ENCODE data around the gene HMGB1.
"Not testable (repeated sequence)": the region's sequence is repeated elsewhere in the genome, so short reads cannot be mapped to it uniquely, and the experiment has no call there.

The HMGB1 gene

DNA sequence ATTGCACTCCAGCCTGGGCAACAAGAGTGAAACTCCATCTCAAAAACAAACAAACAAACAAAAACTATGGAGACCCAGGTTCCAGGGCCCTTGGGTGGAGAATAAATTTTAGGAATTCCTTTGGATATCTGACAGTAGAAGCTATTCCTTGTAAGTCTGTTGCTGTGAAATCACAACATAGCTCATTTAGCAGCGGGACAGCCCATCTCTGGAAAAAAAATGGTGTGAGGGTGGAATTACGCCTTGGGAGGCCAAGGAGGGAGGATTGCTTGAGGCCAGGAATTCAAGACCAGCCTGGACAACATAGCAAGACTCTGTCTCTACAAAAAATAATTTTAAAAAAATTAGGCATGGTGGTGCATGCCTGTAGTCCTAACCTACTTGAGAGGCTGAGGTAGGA, 15.7 kb downstream of the HMGB1 start:
- POLR2A ChIA-PET: no interaction called here
- no peak for DNase-seq (ENCODE audit: extremely low spot score)
- CTCF ChIA-PET: interaction anchor here (1.1 to 1.7 kb wide), 2 partner anchors 26 to 319 kb away, joined by 3 to 4 read pairs; no protein-coding TSS in a partner anchor
- TF ChIP-seq, protein P1, sequence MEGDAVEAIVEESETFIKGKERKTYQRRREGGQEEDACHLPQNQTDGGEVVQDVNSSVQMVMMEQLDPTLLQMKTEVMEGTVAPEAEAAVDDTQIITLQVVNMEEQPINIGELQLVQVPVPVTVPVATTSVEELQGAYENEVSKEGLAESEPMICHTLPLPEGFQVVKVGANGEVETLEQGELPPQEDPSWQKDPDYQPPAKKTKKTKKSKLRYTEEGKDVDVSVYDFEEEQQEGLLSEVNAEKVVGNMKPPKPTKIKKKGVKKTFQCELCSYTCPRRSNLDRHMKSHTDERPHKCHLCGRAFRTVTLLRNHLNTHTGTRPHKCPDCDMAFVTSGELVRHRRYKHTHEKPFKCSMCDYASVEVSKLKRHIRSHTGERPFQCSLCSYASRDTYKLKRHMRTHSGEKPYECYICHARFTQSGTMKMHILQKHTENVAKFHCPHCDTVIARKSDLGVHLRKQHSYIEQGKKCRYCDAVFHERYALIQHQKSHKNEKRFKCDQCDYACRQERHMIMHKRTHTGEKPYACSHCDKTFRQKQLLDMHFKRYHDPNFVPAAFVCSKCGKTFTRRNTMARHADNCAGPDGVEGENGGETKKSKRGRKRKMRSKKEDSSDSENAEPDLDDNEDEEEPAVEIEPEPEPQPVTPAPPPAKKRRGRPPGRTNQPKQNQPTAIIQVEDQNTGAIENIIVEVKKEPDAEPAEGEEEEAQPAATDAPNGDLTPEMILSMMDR (IDR thresholded peaks at IDR 0.05; ENCODE audit: control extremely low read depth, extremely low read depth, low read depth, missing control alignments): no peak

DNA sequence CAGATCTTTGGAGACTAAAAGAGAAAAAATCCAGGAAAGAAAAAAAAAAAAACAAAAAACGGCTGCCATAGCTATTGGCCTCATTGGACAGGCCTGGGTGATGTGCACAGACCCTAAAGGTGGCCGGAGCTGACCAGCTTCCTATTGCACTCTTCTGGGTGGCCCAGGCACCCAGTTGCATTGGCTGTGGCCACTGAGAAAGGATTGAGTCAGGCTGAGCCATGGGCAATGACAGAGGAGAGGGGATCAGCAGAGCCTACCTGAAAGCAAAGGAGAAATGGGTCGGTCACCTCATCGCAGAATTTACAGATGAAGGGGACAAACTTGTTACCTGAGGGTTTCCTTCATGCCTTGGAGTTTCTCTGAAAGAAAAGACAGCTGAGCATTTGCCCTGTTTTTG, 17.3 kb downstream of the HMGB1 start:
- no peak for DNase-seq (ENCODE audit: extremely low spot score)
- ChIA-PET POLR2A (no interaction called here), CTCF (interaction anchor here (0.8 to 1.3 kb wide), 5 partner anchors 9 to 317 kb away, joined by 3 to 4 read pairs (median 3); no protein-coding TSS in a partner anchor)
- TF ChIP-seq, protein P1 (IDR thresholded peaks at IDR 0.05; ENCODE audit: control extremely low read depth, extremely low read depth, low read depth, missing control alignments): no peak

DNA sequence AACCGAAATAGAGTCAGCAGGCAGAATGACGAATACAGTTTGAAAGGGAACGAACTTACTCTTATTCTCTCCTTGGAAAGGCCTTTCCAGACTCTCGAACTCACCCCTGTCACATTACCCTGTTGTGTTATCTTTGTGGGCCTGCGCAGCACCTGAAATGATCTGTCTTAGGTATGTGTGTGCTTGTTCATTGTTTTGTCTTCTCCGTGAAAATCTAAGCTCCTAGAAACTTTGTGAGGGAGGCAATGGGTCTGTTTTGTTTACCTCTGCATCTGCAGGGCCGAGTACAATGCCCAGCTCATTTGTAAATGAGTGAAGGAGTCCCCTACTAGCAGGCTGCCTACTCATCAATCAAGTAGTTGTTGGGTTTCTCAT, 19.6 kb downstream of the HMGB1 start:
- ChIA-PET CTCF (interaction anchor here (1.0 to 1.5 kb wide), 4 partner anchors 9 to 38 kb away, joined by 3 to 8 read pairs (median 4); no protein-coding TSS in a partner anchor), POLR2A (interaction anchor here (1.4 kb wide), 1 partner anchor 24 kb away, joined by 3 read pairs; the partner anchor contains the start of gene UBE2L5)
- TF ChIP-seq, protein P1 (IDR thresholded peaks at IDR 0.05; ENCODE audit: control extremely low read depth, extremely low read depth, low read depth, missing control alignments): no peak
- peak; percentile 38 for DNase-seq (ENCODE audit: extremely low spot score)

GRCh38 chr13:30443957-30444404, 21.8 kb downstream of the HMGB1 start:
- peak; percentile 57 for DNase-seq (ENCODE audit: extremely low spot score)
- TF ChIP-seq, protein P1 (IDR thresholded peaks at IDR 0.05; ENCODE audit: control extremely low read depth, extremely low read depth, low read depth, missing control alignments): no peak
- CTCF ChIA-PET: interaction anchor here (0.9 to 5.6 kb wide), 5 partner anchors 11 to 127 kb away, joined by 3 to 34 read pairs (median 4); no protein-coding TSS in a partner anchor
- POLR2A ChIA-PET: interaction anchor here (1.0 to 1.1 kb wide), 2 partner anchors 12 to 22 kb away, joined by 3 to 5 read pairs; partner anchors contain the start of gene UBE2L5

DNA sequence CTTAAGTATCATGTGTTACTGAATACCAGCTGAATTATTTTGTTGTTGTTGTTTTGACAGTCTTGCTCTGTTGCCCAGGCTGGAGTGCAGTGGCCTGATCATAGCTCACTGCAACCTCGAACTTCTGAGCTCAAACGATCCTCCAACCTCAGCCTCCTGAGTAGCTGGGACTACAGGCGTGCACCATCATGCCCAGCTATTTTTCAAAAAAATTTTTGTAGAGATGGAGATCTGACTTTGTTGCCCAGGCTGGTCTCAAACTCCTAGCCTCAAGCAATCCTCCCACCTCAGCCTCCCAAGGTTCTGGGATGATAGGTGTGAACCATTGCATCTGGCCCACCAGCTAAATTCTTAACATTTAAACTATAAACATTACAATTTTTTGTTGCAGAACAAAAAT, 22.2 kb downstream of the HMGB1 start:
- CTCF ChIA-PET: interaction anchor here (0.9 to 5.6 kb wide), 6 partner anchors 10 to 126 kb away, joined by 3 to 34 read pairs (median 4); no protein-coding TSS in a partner anchor
- POLR2A ChIA-PET: interaction anchor here (1.0 to 1.1 kb wide), 2 partner anchors 12 to 21 kb away, joined by 3 to 5 read pairs; partner anchors contain the start of gene UBE2L5

GRCh38 chr13:30442926-30443325, 22.8 kb downstream of the HMGB1 start:
- ChIA-PET CTCF (interaction anchor here (0.9 to 5.6 kb wide), 8 partner anchors 10 to 126 kb away, joined by 3 to 34 read pairs (median 4); partner anchors contain the start of gene UBE2L5), POLR2A (interaction anchor here (1.0 to 1.1 kb wide), 2 partner anchors 13 to 21 kb away, joined by 3 to 5 read pairs; partner anchors contain the start of gene UBE2L5)
- TF ChIP-seq, protein P1 (IDR thresholded peaks at IDR 0.05; ENCODE audit: control extremely low read depth, extremely low read depth, low read depth, missing control alignments): no peak
- DNase-seq (ENCODE audit: extremely low spot score): peak; percentile 31

More for the DNA sequence above, 22.2 kb downstream of the HMGB1 start:
- DNase-seq (ENCODE audit: extremely low spot score): not testable (repeated sequence)

All from GM10248 (cell line).